ENCODE measurements around the gene NUDT9. TPM values are rescaled to one million over a fixed set of nuclear protein-coding genes. Genes with fewer than 3 reads are reported as not detected.

Gene NUDT9
- total and polyA plus RNA-seq, 8 donors: 3.6 to 44.9 (median 17.6) TPM

- Histone ChIP-seq H3K27ac (no peak overlapping the region), H3K9me3 (no peaks in the 10 kb centered on the region), H3K4me1 (peaks cover 1 to 46% (median 22%) of the 10 kb centered on the region in 4 donors), H3K4me3 (no peak overlapping the region), H3K36me3 (peaks cover 0 to 2% (median under 1%) of the 10 kb centered on the region in 4 donors), H3K27me3 (no peaks in the 10 kb centered on the region)
- 94 to 100% (median 98%) methylated on average over 2 of the region's 2 CpGs for WGBS, 5 donors
- intact Hi-C loops (cut with DNase I; ENCODE audit: low total_unique reads): no loop called here
- no peak for DNase-seq
- TF ChIP-seq EP300 (IDR thresholded peaks at IDR 0.05): no peak
- TF ChIP-seq POLR2A (IDR thresholded peaks at IDR 0.05): no peak
- TF ChIP-seq CTCF (IDR thresholded peaks at IDR 0.05): no peak
- no peak for TF ChIP-seq POLR2AphosphoS5 (IDR thresholded peaks at IDR 0.05)
Observed at GRCh38 chr4:87430038-87430437, 7.7 kb downstream of the NUDT9 start.

GRCh38 chr4:87433342-87433741 lies 11.0 kb downstream of the NUDT9 start:
- Histone ChIP-seq H3K9me3 (no peaks in the 10 kb centered on the region), H3K4me3 (no peak overlapping the region), H3K27ac (no peak overlapping the region), H3K36me3 (peaks cover 0 to 33% (median 28%) of the 10 kb centered on the region in 4 donors), H3K27me3 (no peaks in the 10 kb centered on the region), H3K4me1 (peaks cover 0 to 15% (median 0%) of the 10 kb centered on the region in 4 donors)
- no peak for DNase-seq
- WGBS, 5 donors: 86 to 93% (median 92%) methylated on average over 2 of the region's 2 CpGs
- TF ChIP-seq EP300 (IDR thresholded peaks at IDR 0.05): no peak
- TF ChIP-seq POLR2A (IDR thresholded peaks at IDR 0.05): no peak
- no peak for TF ChIP-seq POLR2AphosphoS5 (IDR thresholded peaks at IDR 0.05)
- TF ChIP-seq CTCF (IDR thresholded peaks at IDR 0.05): no peak
- intact Hi-C loops (cut with DNase I; ENCODE audit: low total_unique reads): no loop called here

GRCh38 chr4:87442889-87443288 lies 20.5 kb downstream of the NUDT9 start:
- Histone ChIP-seq H3K36me3 (peaks cover 14 to 78% (median 71%) of the 10 kb centered on the region in 4 donors), H3K9me3 (no peaks in the 10 kb centered on the region), H3K4me3 (no peak overlapping the region), H3K27me3 (no peaks in the 10 kb centered on the region), H3K4me1 (no peaks in the 10 kb centered on the region), H3K27ac (no peak overlapping the region)
- DNase-seq: no peak
- TF ChIP-seq EP300 (IDR thresholded peaks at IDR 0.05): no peak
- no peak for TF ChIP-seq POLR2AphosphoS5 (IDR thresholded peaks at IDR 0.05)
- no peak for TF ChIP-seq CTCF (IDR thresholded peaks at IDR 0.05)
- TF ChIP-seq POLR2A (IDR thresholded peaks at IDR 0.05): no peak
- 81 to 92% (median 87%) methylated on average over 3 of the region's 3 CpGs for WGBS, 5 donors
- intact Hi-C loops (cut with DNase I; ENCODE audit: low total_unique reads): no loop called here

- no peaks in the 10 kb centered on the region for H3K9me3 ChIP-seq
- H3K4me3 ChIP-seq: no peak overlapping the region
- no peak for TF ChIP-seq POLR2A (IDR thresholded peaks at IDR 0.05)
- no peak for TF ChIP-seq POLR2AphosphoS5 (IDR thresholded peaks at IDR 0.05)
- TF ChIP-seq EP300 (IDR thresholded peaks at IDR 0.05): no peak
- TF ChIP-seq CTCF (IDR thresholded peaks at IDR 0.05): no peak
- no peak for DNase-seq
- no peak overlapping the region for H3K27ac ChIP-seq
- H3K4me1 ChIP-seq: no peaks in the 10 kb centered on the region
- H3K27me3 ChIP-seq: no peaks in the 10 kb centered on the region
- intact Hi-C loops (cut with DNase I; ENCODE audit: low total_unique reads): no loop called here
- WGBS, 5 donors: 88 to 100% (median 93%) methylated on average over 1 of the region's 1 CpG
- H3K36me3 ChIP-seq: peaks cover 14 to 68% (median 65%) of the 10 kb centered on the region in 4 donors
Observed at GRCh38 chr4:87444741-87445140, 22.4 kb downstream of the NUDT9 start.
